SK-N-SH (cell line): Measurements from ENCODE around the gene DLG2. TPM values are rescaled to one million over a fixed set of nuclear protein-coding genes. Genes with fewer than 3 reads are reported as not detected.
A peak's percentile ranks its signal among the peaks of the same experiment; 100 is the strongest.

Experiments used
- CTCF ChIA-PET: fragments of 300-600, 350-600 bp; formaldehyde crosslinking; extraction: SDS; loops from one replicate; lab custom pipeline; 2021; lab: Yijun Ruan, JAX
- POLR2A ChIA-PET: fragments of 350-600 bp; sonication (Branson Sonifier 250); formaldehyde crosslinking; extraction: SDS; loops from one replicate; lab custom pipeline; 2020; ENCODE audit warnings: antibody characterized with exemption, inconsistent platforms; lab: Yijun Ruan, JAX
- DNase-seq: peaks from one replicate; pipeline ENCODE4 v3.0.0; 2012
- H2AFZ ChIP-seq: fragments of 200-600 bp; sonication (generic); 2 replicates; pipeline ENCODE4 v1.8.1; 2016; ENCODE audit warnings: antibody characterized with exemption, mild to moderate bottlenecking, low read depth
- H3F3A ChIP-seq: fragments of 200-600 bp; sonication (generic); replicated peaks from 2 replicates; pipeline ENCODE3; 2016; ENCODE audit warnings: antibody characterized with exemption, mild to moderate bottlenecking; ENCODE audit not compliant: insufficient read depth
- H3K27ac ChIP-seq, 2 experiments: fragments of 200-500 bp in 1 of 2; fragments of 200-600 bp in 1 of 2; sonication (Bioruptor generic) in 1 of 2; sonication (generic), shearing (Covaris generic) in 1 of 2; 2 replicates each; pipeline versions ENCODE4 v1.5.1 to v1.6.1; 2014 to 2016; ENCODE audit warnings: low read depth in 2 of 2, inconsistent platforms in 1 of 2, low read length in 1 of 2, mild to moderate bottlenecking in 1 of 2, mixed read lengths in 1 of 2
- H3K27me3 ChIP-seq: fragments of 200-600 bp; sonication (generic), shearing (Covaris generic); 2 replicates; pipeline ENCODE4 v1.6.1; 2016; ENCODE audit warnings: mixed run types; ENCODE audit not compliant: insufficient read depth
- H3K36me3 ChIP-seq, 2 experiments: fragments of 200-500 bp in 1 of 2; fragments of 200-600 bp in 1 of 2; sonication (Bioruptor generic) in 1 of 2; sonication (generic) in 1 of 2; replicated peaks in 1 of 2; 2 replicates each; pipeline versions ENCODE3 to v1.5.1; 2014 to 2016; ENCODE audit warnings: low read length in 1 of 2, mild to moderate bottlenecking in 1 of 2; ENCODE audit not compliant: insufficient read depth in 2 of 2, control insufficient read depth in 1 of 2
- H3K4me1 ChIP-seq, 2 experiments: fragments of 200-500 bp in 1 of 2; fragments of 200-600 bp in 1 of 2; sonication (Bioruptor generic) in 1 of 2; sonication (generic), shearing (Covaris generic) in 1 of 2; 2 replicates each; pipeline versions ENCODE4 v1.5.1 to v1.6.1; 2014 to 2016; ENCODE audit warnings: low read depth in 1 of 2, low read length in 1 of 2, mixed run types in 1 of 2; ENCODE audit not compliant: insufficient read depth in 2 of 2, control insufficient read depth in 1 of 2
- H3K4me2 ChIP-seq: fragments of 200-600 bp; sonication (generic), shearing (Covaris generic); 2 replicates; pipeline ENCODE4 v1.6.1; 2017; ENCODE audit warnings: mixed run types
- H3K4me3 ChIP-seq, 2 experiments: fragments of 200-500 bp in 1 of 2; fragments of 200-600 bp in 1 of 2; sonication (Bioruptor generic) in 1 of 2; sonication (generic), shearing (Covaris generic) in 1 of 2; 2 replicates each; pipeline versions ENCODE4 v1.5.1 to v1.8.1; 2014 to 2016; ENCODE audit warnings: low read depth in 2 of 2, inconsistent platforms in 1 of 2, low read length in 1 of 2, mild to moderate bottlenecking in 1 of 2, mixed read lengths in 1 of 2, moderate library complexity in 1 of 2
- H3K79me2 ChIP-seq: fragments of 200-600 bp; sonication (generic); 2 replicates; pipeline ENCODE4 v1.8.1; 2017; ENCODE audit warnings: mild to moderate bottlenecking; ENCODE audit not compliant: insufficient read depth
- H3K9ac ChIP-seq: fragments of 200-600 bp; sonication (generic); 2 replicates; pipeline ENCODE4 v1.6.1; 2017; ENCODE audit warnings: mixed run types
- H3K9me2 ChIP-seq: fragments of 200-600 bp; sonication (generic); 2 replicates; pipeline ENCODE4 v1.6.1; 2017; ENCODE audit warnings: mixed run types
- H3K9me3 ChIP-seq: fragments of 200-600 bp; sonication (generic); 2 replicates; pipeline ENCODE4 v1.6.1; 2017; ENCODE audit warnings: mixed run types, mild to moderate bottlenecking, moderate library complexity
- H4K20me1 ChIP-seq: fragments of 200-600 bp; sonication (generic); 2 replicates; pipeline ENCODE4 v1.6.1; 2017; ENCODE audit warnings: mild to moderate bottlenecking, mixed run types; ENCODE audit not compliant: insufficient read depth
- CHD2 ChIP-seq: fragments of 150-350 bp; IDR thresholded peaks from 2 replicates; pipeline ENCODE4 v1.6.1; 2018; ENCODE audit warnings: low read length; ENCODE audit not compliant: partially characterized antibody
- ELF1 ChIP-seq: IDR thresholded peaks from 2 replicates; pipeline ENCODE4 v1.4.0; 2012
- EP300 ChIP-seq, 2 experiments: IDR thresholded peaks; 2 replicates each; pipeline versions ENCODE4 v1.4.0 to v1.6.1; 2012; ENCODE audit warnings: borderline replicate concordance in 1 of 2, low read depth in 1 of 2, low read length in 1 of 2
- EZH2phosphoT487 ChIP-seq: fragments of 200-600 bp; sonication (generic); IDR thresholded peaks from 2 replicates; pipeline ENCODE4 v1.6.1; 2017; ENCODE audit warnings: low read depth, mixed run types, mild to moderate bottlenecking, antibody characterized with exemption, moderate library complexity, borderline replicate concordance
- FOSL2 ChIP-seq: IDR thresholded peaks from 2 replicates; pipeline ENCODE4 v1.4.0; 2012; ENCODE audit warnings: low read depth, mild to moderate bottlenecking, moderate library complexity, borderline replicate concordance
- FOXJ3 ChIP-seq: sonication (generic); formaldehyde crosslinking; IDR thresholded peaks from 2 replicates; pipeline ENCODE4 v1.5.1; 2020; ENCODE audit warnings: mild to moderate bottlenecking, missing genetic modification reagents
- FOXM1 ChIP-seq: IDR thresholded peaks from 2 replicates; pipeline ENCODE4 v1.4.0; 2012; ENCODE audit warnings: low read depth, mild to moderate bottlenecking
- GABPA ChIP-seq: IDR thresholded peaks from 2 replicates; pipeline ENCODE4 v1.4.0; 2012; ENCODE audit warnings: low read depth, mild to moderate bottlenecking
- GATA2 ChIP-seq: sonication (generic); formaldehyde crosslinking; IDR thresholded peaks from 2 replicates; pipeline ENCODE4 v1.5.0; 2020; ENCODE audit warnings: mild to moderate bottlenecking, missing genetic modification reagents
- MEF2A ChIP-seq: IDR thresholded peaks from 2 replicates; pipeline ENCODE4 v1.4.0; 2012; ENCODE audit warnings: low read depth, borderline replicate concordance
- MXI1 ChIP-seq: IDR thresholded peaks from 2 replicates; pipeline ENCODE4 v1.6.1; 2012; ENCODE audit warnings: mild to moderate bottlenecking, low read depth, low read length, improper control_type of control experiment
- NFIC ChIP-seq: IDR thresholded peaks from 2 replicates; pipeline ENCODE4 v1.4.0; 2012; ENCODE audit warnings: borderline replicate concordance
- NRF1 ChIP-seq: IDR thresholded peaks from 2 replicates; pipeline ENCODE4 v1.6.1; 2012; ENCODE audit warnings: low read depth, mild to moderate bottlenecking, low read length
- RAD21 ChIP-seq: IDR thresholded peaks from 2 replicates; pipeline ENCODE4 v1.6.1; 2012; ENCODE audit warnings: mild to moderate bottlenecking, low read length
- RCOR1 ChIP-seq: fragments of 150-350 bp; IDR thresholded peaks from 2 replicates; pipeline ENCODE4 v1.6.1; 2017; ENCODE audit warnings: antibody characterized with exemption, low read length
- RFX5 ChIP-seq: IDR thresholded peaks from 2 replicates; pipeline ENCODE4 v1.6.1; 2012; ENCODE audit warnings: mild to moderate bottlenecking, improper control_type of control experiment, low read length
- RXRA ChIP-seq: IDR thresholded peaks from 2 replicates; pipeline ENCODE4 v1.4.0; 2012; ENCODE audit warnings: low read depth, mild to moderate bottlenecking, borderline replicate concordance
- TAF1 ChIP-seq: IDR thresholded peaks from 2 replicates; pipeline ENCODE4 v1.6.1; 2012; ENCODE audit warnings: low read depth, mild to moderate bottlenecking, low read length, moderate library complexity, borderline replicate concordance
- TEAD4 ChIP-seq: IDR thresholded peaks from 2 replicates; pipeline ENCODE4 v1.4.0; 2012; ENCODE audit warnings: mild to moderate bottlenecking, borderline replicate concordance; ENCODE audit not compliant: insufficient read depth
- YY1 ChIP-seq: IDR thresholded peaks from 2 replicates; pipeline ENCODE4 v1.4.0; 2012; ENCODE audit warnings: low read depth, mild to moderate bottlenecking
- WGBS: methylation state at CpG from one replicate; pipeline ENCODE4 v1.1.6; 2017; ENCODE audit warnings: low lambda C conversion rate; 5-methylcytosine and 5-hydroxymethylcytosine counted together
- polyA plus RNA-seq, 3 experiments: library from polyadenylated mRNA; depleted of rRNA; stranded (reverse); fragments of >200 nt; gene quantifications; 2 replicates each; pipeline ENCODE4 v1.2.3, GENCODE V29; 2012
- TF ChIP-seq, protein P1 (sequence below): IDR thresholded peaks from 2 replicates; pipeline ENCODE4 v1.6.1; 2012; ENCODE audit warnings: mild to moderate bottlenecking, low read depth, low read length, moderate library complexity
- TF ChIP-seq, protein P2 (sequence below): fragments of 150-350 bp; IDR thresholded peaks from 2 replicates; pipeline ENCODE4 v1.6.1; 2017; ENCODE audit warnings: antibody characterized with exemption, low read length, low read depth, borderline replicate concordance

The DLG2 gene
- polyA plus RNA-seq, 1 of the 3 experiments (the other 2 are of a cell fraction): 0.21 TPM

DNA sequence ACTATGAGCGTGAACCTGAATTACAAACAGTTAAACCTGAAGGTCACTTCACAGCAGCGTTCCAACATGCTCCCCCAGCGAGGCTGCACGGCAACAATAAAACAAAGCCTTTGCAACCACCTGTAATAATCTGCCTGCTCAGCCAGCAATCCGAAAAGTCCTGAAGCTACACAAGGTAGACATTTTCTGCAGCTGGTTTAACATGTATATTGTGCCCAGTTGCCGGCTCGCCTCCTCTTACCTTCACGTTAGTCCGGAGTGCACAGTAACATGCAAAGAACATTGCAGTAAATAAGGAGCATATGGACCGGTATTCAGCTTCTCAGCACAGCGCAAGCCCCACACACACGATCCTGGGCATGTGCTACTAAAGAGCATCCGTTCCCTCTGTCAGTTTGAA is 704.3 kb downstream of the DLG2 start:
- no peak for DNase-seq
- H3K4me3 ChIP-seq: no peak overlapping the region
- no peaks in the 10 kb centered on the region for H3K36me3 ChIP-seq
- peaks cover 25% of the 10 kb centered on the region; the same call in 1 of the 2 replicates for H3K27me3 ChIP-seq
- H3K9me3 ChIP-seq: no peaks in the 10 kb centered on the region
- POLR2A ChIA-PET: no interaction called here
- peak overlapping the region; percentile 8; the same call in 1 of the 2 replicates for H2AFZ ChIP-seq
- 0 out of 2 replicates have a peak overlapping the region, but pooled peaks have one; percentile 13 for H3K4me2 ChIP-seq
- no peak overlapping the region for H3K27ac ChIP-seq
- H3K9me2 ChIP-seq: no peaks in the 10 kb centered on the region
- H3K4me1 ChIP-seq: no peaks in the 10 kb centered on the region
- CTCF ChIA-PET: no interaction called here
- no peaks in the 10 kb centered on the region for H4K20me1 ChIP-seq
- no peak for TF ChIP-seq NRF1
- TF ChIP-seq EZH2phosphoT487: no peak
- no peak for TF ChIP-seq MXI1
- TF ChIP-seq RFX5: no peak
- no peak for TF ChIP-seq CHD2
- no peak overlapping the region for H3K9ac ChIP-seq
- no peaks in the 10 kb centered on the region for H3F3A ChIP-seq
- H3K79me2 ChIP-seq: no peaks in the 10 kb centered on the region
- WGBS: 2% methylated on average over 13 of the region's 13 CpGs

DNA sequence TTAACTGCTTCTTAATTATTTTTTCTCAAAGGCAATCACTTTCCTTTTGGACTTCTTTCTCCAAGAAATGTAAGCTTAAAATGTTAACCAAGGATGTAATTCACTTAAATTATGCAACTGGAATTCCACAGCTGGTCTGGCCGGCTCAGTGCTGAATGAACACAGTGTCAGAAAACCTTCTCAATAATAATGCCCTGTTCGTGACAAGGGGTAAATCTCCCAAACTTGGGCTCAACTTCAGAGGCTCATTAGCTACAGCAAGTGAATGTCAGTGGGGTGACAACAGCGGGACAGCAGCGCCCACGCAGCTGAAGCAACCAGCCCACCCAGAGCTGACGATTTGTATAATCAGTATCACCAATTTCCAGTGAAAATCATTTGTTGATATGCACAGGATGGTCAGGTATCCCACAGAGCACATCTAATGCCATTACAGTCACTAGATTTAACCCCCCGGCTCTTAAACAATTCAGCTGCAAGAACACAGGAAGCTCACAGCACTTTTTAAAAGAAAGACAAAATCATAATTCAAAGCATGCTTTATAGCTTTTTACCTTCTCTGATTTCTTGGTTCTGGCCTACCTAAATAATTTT is 704.8 kb downstream of the DLG2 start:
- no peak for DNase-seq
- no peak overlapping the region for H3K27ac ChIP-seq
- H3K4me3 ChIP-seq: no peak overlapping the region
- WGBS: 7% methylated on average over 7 of the region's 7 CpGs
- no peaks in the 10 kb centered on the region for H3K79me2 ChIP-seq
- peaks cover 25% of the 10 kb centered on the region; the same call in 1 of the 2 replicates for H3K27me3 ChIP-seq
- H3K9ac ChIP-seq: no peak overlapping the region
- no peaks in the 10 kb centered on the region for H3K9me3 ChIP-seq
- H2AFZ ChIP-seq: peak overlapping the region; percentile 8; the same call in 1 of the 2 replicates
- 0 out of 2 replicates have a peak overlapping the region, but pooled peaks have one; percentile 13 for H3K4me2 ChIP-seq
- no peaks in the 10 kb centered on the region for H3K9me2 ChIP-seq
- TF ChIP-seq, protein P1, sequence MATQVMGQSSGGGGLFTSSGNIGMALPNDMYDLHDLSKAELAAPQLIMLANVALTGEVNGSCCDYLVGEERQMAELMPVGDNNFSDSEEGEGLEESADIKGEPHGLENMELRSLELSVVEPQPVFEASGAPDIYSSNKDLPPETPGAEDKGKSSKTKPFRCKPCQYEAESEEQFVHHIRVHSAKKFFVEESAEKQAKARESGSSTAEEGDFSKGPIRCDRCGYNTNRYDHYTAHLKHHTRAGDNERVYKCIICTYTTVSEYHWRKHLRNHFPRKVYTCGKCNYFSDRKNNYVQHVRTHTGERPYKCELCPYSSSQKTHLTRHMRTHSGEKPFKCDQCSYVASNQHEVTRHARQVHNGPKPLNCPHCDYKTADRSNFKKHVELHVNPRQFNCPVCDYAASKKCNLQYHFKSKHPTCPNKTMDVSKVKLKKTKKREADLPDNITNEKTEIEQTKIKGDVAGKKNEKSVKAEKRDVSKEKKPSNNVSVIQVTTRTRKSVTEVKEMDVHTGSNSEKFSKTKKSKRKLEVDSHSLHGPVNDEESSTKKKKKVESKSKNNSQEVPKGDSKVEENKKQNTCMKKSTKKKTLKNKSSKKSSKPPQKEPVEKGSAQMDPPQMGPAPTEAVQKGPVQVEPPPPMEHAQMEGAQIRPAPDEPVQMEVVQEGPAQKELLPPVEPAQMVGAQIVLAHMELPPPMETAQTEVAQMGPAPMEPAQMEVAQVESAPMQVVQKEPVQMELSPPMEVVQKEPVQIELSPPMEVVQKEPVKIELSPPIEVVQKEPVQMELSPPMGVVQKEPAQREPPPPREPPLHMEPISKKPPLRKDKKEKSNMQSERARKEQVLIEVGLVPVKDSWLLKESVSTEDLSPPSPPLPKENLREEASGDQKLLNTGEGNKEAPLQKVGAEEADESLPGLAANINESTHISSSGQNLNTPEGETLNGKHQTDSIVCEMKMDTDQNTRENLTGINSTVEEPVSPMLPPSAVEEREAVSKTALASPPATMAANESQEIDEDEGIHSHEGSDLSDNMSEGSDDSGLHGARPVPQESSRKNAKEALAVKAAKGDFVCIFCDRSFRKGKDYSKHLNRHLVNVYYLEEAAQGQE: no peak
- TF ChIP-seq, protein P2, sequence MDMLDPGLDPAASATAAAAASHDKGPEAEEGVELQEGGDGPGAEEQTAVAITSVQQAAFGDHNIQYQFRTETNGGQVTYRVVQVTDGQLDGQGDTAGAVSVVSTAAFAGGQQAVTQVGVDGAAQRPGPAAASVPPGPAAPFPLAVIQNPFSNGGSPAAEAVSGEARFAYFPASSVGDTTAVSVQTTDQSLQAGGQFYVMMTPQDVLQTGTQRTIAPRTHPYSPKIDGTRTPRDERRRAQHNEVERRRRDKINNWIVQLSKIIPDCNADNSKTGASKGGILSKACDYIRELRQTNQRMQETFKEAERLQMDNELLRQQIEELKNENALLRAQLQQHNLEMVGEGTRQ: no peak
- TF ChIP-seq ELF1 (no peak), NFIC (no peak), FOXJ3 (CRISPR knock-in tag) (no peak), EP300 (IDR thresholded peaks at IDR 0.05; ENCODE audit: borderline replicate concordance in 1 of 2, low read depth in 1 of 2, low read length in 1 of 2) (no peak), RAD21 (no peak), TEAD4 (no peak), RCOR1 (no peak), EZH2phosphoT487 (no peak), MXI1 (no peak), TAF1 (no peak), MEF2A (no peak), GATA2 (CRISPR knock-in tag) (no peak), FOXM1 (no peak), GABPA (no peak), FOSL2 (no peak), CHD2 (no peak), YY1 (no peak), RXRA (no peak)
- CTCF ChIA-PET: no interaction called here
- H3F3A ChIP-seq: no peaks in the 10 kb centered on the region
- H3K36me3 ChIP-seq: no peaks in the 10 kb centered on the region
- H3K4me1 ChIP-seq: no peaks in the 10 kb centered on the region
- POLR2A ChIA-PET: no interaction called here
- no peaks in the 10 kb centered on the region for H4K20me1 ChIP-seq
